HL-60 (cell line): ENCODE measurements around the gene NUTF2.

Source experiments
- GABPA ChIP-seq: IDR thresholded peaks from 2 replicates; pipeline ENCODE4 v1.6.1; 2012; ENCODE audit warnings: low read depth
- POLR2AphosphoS5 ChIP-seq: IDR thresholded peaks from 2 replicates; pipeline ENCODE4 v1.6.1; 2012; ENCODE audit warnings: low read depth
- SPI1 ChIP-seq: IDR thresholded peaks from 2 replicates; pipeline ENCODE4 v1.6.1; 2012; ENCODE audit warnings: low read depth, mild to moderate bottlenecking, borderline replicate concordance
- TF ChIP-seq, protein P1 (sequence below): IDR thresholded peaks from one replicate; pipeline ENCODE4 v1.5.1; 2011; ENCODE audit warnings: low read length, control low read depth, inconsistent platforms; ENCODE audit not compliant: insufficient read depth
- TF ChIP-seq, protein P2 (sequence below): IDR thresholded peaks from 2 replicates; pipeline ENCODE4 v1.6.1; 2012; ENCODE audit warnings: low read depth; ENCODE audit not compliant: insufficient replicate concordance

DNA sequence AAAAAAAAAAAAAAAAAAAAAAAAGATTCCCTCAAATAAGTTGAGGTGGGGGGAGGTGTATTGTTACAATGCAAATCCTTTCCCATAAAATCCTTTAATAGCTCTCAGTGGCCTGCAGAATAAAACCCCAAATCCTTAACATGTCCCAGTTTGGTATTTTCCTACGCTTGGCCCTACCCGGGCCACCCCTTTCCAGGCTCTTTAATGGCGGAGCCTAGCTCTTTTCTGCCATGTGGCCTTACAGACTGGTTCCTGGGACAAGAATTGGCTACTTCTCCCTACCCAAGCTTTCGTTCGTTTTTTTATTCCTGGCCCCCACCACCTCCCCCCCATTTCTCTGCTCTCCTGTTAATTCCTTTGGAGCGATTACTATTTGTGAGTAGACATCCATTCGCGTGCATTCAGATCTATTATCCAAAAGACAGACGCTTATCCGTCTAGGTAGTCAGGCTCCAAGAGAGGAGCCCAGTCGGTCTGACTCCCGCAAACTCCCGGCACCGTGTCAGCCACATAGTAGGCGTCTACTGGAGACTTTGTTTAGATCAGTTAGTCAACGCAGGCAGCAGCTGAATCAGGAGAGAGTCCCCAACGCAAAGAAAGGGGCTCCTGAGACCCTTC is 5.4 kb upstream of the NUTF2 start:
- TF ChIP-seq, protein P1, sequence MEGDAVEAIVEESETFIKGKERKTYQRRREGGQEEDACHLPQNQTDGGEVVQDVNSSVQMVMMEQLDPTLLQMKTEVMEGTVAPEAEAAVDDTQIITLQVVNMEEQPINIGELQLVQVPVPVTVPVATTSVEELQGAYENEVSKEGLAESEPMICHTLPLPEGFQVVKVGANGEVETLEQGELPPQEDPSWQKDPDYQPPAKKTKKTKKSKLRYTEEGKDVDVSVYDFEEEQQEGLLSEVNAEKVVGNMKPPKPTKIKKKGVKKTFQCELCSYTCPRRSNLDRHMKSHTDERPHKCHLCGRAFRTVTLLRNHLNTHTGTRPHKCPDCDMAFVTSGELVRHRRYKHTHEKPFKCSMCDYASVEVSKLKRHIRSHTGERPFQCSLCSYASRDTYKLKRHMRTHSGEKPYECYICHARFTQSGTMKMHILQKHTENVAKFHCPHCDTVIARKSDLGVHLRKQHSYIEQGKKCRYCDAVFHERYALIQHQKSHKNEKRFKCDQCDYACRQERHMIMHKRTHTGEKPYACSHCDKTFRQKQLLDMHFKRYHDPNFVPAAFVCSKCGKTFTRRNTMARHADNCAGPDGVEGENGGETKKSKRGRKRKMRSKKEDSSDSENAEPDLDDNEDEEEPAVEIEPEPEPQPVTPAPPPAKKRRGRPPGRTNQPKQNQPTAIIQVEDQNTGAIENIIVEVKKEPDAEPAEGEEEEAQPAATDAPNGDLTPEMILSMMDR, result no peak
- TF ChIP-seq POLR2AphosphoS5 (no peak), SPI1 (no peak), GABPA (no peak)
- TF ChIP-seq, protein P2, sequence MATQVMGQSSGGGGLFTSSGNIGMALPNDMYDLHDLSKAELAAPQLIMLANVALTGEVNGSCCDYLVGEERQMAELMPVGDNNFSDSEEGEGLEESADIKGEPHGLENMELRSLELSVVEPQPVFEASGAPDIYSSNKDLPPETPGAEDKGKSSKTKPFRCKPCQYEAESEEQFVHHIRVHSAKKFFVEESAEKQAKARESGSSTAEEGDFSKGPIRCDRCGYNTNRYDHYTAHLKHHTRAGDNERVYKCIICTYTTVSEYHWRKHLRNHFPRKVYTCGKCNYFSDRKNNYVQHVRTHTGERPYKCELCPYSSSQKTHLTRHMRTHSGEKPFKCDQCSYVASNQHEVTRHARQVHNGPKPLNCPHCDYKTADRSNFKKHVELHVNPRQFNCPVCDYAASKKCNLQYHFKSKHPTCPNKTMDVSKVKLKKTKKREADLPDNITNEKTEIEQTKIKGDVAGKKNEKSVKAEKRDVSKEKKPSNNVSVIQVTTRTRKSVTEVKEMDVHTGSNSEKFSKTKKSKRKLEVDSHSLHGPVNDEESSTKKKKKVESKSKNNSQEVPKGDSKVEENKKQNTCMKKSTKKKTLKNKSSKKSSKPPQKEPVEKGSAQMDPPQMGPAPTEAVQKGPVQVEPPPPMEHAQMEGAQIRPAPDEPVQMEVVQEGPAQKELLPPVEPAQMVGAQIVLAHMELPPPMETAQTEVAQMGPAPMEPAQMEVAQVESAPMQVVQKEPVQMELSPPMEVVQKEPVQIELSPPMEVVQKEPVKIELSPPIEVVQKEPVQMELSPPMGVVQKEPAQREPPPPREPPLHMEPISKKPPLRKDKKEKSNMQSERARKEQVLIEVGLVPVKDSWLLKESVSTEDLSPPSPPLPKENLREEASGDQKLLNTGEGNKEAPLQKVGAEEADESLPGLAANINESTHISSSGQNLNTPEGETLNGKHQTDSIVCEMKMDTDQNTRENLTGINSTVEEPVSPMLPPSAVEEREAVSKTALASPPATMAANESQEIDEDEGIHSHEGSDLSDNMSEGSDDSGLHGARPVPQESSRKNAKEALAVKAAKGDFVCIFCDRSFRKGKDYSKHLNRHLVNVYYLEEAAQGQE, result no peak
